IPS-15b (cell line): Measurements from ENCODE around the gene P3H3.

Experiments
- H3K27me3 ChIP-seq: one replicate; pipeline ENCODE4 v1.6.1; 2013; ENCODE audit warnings: low read length; ENCODE audit not compliant: control insufficient read depth, insufficient read depth
- H3K36me3 ChIP-seq: one replicate; pipeline ENCODE4 v1.6.1; 2013; ENCODE audit warnings: low read length; ENCODE audit not compliant: control insufficient read depth, insufficient read depth
- H3K4me1 ChIP-seq: one replicate; pipeline ENCODE4 v1.6.1; 2013; ENCODE audit warnings: mild to moderate bottlenecking, low read length; ENCODE audit not compliant: control insufficient read depth, insufficient read depth
- H3K4me3 ChIP-seq: one replicate; pipeline ENCODE4 v1.5.1; 2013; ENCODE audit warnings: low read depth, low read length
- H3K9ac ChIP-seq: one replicate; pipeline ENCODE4 v1.6.1; 2013; ENCODE audit warnings: low read depth, mild to moderate bottlenecking, low read length
- H3K9me3 ChIP-seq: one replicate; pipeline ENCODE4 v1.6.1; 2013; ENCODE audit warnings: mild to moderate bottlenecking, low read length; ENCODE audit not compliant: control insufficient read depth, insufficient read depth

Gene P3H3

DNA sequence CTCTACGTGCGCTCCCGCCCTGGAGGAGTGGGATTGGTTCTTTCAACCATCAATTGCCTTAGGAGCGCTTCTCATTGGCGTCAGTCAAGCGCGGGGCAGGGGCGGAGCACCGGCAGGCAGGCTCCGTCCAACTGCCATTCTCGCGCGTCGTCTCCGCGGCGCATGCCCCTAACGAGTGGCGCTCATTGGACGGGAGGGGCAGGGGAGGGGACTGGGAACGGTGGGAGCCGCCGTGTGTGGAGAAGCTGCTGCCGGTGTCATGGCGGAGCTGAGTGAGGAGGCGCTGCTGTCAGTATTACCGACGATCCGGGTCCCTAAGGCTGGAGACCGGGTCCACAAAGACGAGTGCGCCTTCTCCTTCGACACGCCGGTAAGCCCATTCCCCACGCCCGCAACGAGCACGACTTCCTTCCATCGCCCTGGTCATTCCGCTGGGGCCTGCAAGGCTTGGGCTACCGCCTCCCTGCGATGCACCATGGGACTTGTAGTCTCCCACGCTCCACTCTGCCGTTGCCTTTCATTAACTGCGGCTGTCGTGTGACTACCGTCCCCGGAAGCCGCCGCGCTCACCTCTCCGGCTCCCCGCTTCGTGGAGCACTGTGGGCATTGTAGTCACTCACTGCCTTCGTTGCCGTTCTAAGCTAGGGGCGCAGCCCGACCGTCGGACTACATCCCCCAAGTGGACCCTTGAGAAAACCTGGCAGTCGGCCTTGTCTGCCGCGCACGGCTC lies 23.9 kb downstream of the P3H3 start, which contains the start of gene USP5:
Gene USP5, plus strand, starts transcription at position 230 of the 730 bp plus-strand sequence. Its CDS starts 30 bp downstream, at position 260.
- Histone ChIP-seq H3K36me3 (peaks cover 30% of the 10 kb centered on the region), H3K4me3 (peak within 1 kb of the TSS; percentile 100), H3K4me1 (peaks cover 4% of the 10 kb centered on the region), H3K9me3 (no peaks in the 10 kb centered on the region), H3K27me3 (no peaks in the 10 kb centered on the region), H3K9ac (peak within 1 kb of the TSS; percentile 89)

DNA sequence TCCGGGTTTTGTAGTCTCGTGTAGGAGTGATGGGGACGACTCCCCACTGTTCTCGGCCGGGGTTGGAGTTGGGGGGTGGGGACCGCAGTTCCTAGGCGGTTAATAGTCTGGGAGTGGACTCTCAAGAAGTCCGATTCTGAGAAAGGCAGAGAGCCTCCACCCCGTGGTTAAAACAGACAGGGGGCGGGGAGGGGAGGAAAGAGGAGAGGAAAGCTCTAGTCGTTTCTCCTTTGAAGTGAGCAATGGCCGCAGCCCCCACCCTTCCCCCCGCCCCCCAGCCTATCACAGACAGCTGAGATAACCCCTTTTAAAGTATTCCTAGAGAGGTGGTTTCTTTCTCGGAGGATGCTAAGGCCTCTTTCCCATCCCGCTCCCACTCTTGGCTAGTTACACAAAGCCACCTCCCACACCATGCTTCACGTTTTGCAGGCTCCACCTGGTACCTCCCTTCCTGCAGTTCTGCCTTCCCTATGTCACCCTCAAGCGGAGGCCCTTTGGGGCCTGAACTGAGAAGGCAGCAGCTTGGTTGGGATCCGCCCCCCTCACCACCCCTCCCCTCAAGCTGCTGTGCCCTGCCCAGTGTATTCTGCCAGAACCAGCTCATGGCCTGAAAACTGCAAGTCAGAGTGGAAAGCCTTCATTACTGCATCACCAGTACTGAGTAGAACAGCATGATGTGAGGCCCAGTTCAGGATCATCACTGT lies 24.6 kb downstream of the P3H3 start:
- Histone ChIP-seq H3K27me3 (no peaks in the 10 kb centered on the region), H3K4me3 (peak overlapping the region; percentile 100), H3K36me3 (peaks cover 33% of the 10 kb centered on the region), H3K9me3 (no peaks in the 10 kb centered on the region), H3K4me1 (peaks cover 4% of the 10 kb centered on the region), H3K9ac (peak overlapping the region; percentile 55)

DNA sequence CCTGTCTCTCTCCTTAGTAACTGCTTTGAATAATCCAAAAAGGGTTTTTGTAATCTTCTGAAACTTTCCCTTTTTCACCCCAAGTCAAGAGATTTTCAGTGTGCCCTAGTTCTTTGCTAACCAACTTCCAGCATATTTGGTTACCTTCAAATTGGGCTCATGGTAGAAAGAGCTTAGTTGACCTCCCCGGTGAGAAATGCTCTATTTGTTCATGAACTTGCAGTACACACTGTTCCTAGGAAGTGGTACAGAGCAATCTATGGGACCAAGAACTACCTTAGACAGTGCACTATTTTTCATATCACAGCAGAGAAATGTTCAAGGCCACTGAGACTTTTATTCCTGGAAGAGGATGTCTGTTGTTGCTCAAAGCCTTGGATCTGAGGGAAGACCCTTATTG lies 25.4 kb downstream of the P3H3 start:
- peaks cover 4% of the 10 kb centered on the region for H3K4me1 ChIP-seq
- H3K9ac ChIP-seq = no peak overlapping the region
- no peaks in the 10 kb centered on the region for H3K27me3 ChIP-seq
- peak overlapping the region; percentile 100 for H3K4me3 ChIP-seq
- H3K9me3 ChIP-seq = no peaks in the 10 kb centered on the region
- H3K36me3 ChIP-seq = peaks cover 41% of the 10 kb centered on the region

DNA sequence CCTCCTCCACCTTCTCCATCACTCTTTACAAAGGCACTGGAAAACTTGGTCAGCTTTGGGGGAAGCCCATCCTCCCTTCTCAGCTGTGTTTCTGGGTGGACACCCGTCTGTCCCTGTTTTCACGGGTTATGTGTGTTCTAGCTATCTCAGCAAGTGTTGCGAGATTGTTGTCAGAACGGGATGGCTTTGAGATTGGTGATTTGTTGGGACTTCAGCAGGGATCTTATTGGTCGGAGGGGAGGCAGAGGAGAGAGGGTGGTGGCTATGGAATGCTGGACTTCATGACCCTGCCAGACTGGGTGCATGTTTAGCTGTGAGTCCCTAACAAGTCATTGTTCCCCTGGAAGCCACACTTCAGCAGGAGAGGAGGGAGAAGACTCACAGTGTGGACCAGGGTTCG lies 25.8 kb downstream of the P3H3 start:
- Histone ChIP-seq H3K9ac (no peak overlapping the region), H3K36me3 (peaks cover 42% of the 10 kb centered on the region)

DNA sequence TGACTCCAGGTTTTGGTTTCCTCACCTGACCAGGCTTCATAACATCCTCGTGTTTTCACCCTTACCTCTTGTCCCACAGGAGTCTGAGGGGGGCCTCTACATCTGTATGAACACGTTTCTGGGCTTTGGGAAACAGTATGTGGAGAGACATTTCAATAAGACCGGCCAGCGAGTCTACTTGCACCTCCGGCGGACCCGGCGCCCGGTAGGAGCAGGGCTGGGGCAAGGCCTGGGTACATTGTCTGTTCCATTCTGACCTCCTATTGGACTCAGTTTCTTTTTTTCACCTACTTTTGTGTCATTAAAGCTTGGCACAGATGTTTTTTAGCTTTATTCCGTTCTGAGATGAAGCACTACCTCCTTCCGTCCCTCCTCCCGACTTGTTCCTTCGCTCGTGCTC lies 27.1 kb downstream of the P3H3 start:
- Histone ChIP-seq H3K9ac (no peak overlapping the region), H3K4me1 (peaks cover 4% of the 10 kb centered on the region), H3K4me3 (no peak overlapping the region), H3K27me3 (no peaks in the 10 kb centered on the region), H3K36me3 (peaks cover 47% of the 10 kb centered on the region), H3K9me3 (no peaks in the 10 kb centered on the region)

More for the DNA sequence above, 25.8 kb downstream of the P3H3 start:
- H3K27me3 ChIP-seq = no peaks in the 10 kb centered on the region
- no peaks in the 10 kb centered on the region for H3K9me3 ChIP-seq
- H3K4me3 ChIP-seq = no peak overlapping the region
- peaks cover 4% of the 10 kb centered on the region for H3K4me1 ChIP-seq

DNA sequence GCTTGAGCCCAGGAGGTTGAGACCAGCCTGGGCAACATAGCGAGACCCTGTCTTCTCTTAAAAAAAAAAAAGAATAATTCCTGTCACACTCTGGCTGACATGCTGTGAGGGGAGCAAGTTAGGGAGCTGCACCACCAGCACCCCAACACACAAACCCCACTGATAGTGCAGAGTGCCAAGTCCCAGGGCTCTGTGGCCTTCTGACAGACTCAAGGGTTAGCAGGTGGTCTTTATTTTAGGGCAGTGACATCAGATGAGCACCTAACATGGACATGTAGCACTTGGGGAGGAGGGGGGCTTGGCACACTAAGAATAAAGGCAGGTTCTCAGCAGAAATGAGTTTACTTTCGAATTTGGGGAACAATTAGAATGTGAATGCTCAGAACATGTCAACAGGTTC lies 30.6 kb downstream of the P3H3 start:
- Histone ChIP-seq H3K36me3 (peaks cover 63% of the 10 kb centered on the region), H3K4me1 (no peaks in the 10 kb centered on the region)

DNA sequence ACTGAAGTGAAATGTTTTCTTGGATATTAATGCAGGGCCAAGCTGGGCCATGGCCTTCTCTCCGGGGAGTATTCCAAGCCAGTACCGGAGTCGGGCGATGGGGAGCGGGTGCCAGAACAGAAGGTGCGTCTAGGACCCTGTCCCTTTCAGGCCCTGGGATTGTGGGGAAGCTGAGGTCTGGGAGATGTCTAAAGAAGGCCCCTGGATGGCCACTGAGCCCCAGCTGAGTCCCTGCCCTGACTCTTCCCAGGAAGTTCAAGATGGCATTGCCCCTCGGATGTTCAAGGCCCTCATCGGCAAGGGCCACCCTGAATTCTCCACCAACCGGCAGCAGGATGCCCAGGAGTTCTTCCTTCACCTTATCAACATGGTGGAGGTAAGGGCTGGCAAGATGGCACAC lies 31.9 kb downstream of the P3H3 start:
- Histone ChIP-seq H3K4me1 (no peaks in the 10 kb centered on the region), H3K27me3 (no peaks in the 10 kb centered on the region), H3K9me3 (no peaks in the 10 kb centered on the region), H3K9ac (no peak overlapping the region), H3K36me3 (peaks cover 75% of the 10 kb centered on the region), H3K4me3 (no peak overlapping the region)

More for the DNA sequence above, 30.6 kb downstream of the P3H3 start:
- no peak overlapping the region for H3K9ac ChIP-seq
- no peaks in the 10 kb centered on the region for H3K27me3 ChIP-seq
- no peaks in the 10 kb centered on the region for H3K9me3 ChIP-seq
- H3K4me3 ChIP-seq = no peak overlapping the region

DNA sequence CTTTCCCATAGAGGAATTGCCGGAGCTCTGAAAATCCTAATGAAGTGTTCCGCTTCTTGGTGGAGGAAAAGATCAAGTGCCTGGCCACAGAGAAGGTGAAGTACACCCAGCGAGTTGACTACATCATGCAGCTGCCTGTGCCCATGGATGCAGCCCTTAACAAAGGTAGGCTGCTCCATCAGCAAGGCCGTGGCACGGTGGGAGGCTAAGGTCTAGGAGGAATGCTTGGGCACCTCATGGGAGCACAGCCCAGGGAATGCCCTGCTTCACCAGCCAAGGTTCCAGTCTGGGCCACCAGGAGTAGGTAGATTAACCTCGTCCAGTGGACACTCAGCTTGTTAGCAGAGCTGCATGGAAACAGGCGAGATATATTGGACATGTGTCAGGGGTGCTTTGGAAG lies 32.7 kb downstream of the P3H3 start:
- peaks cover 5% of the 10 kb centered on the region for H3K4me1 ChIP-seq
- no peak overlapping the region for H3K4me3 ChIP-seq
- peaks cover 71% of the 10 kb centered on the region for H3K36me3 ChIP-seq
- H3K9me3 ChIP-seq = no peaks in the 10 kb centered on the region
- no peaks in the 10 kb centered on the region for H3K27me3 ChIP-seq
- H3K9ac ChIP-seq = no peak overlapping the region

DNA sequence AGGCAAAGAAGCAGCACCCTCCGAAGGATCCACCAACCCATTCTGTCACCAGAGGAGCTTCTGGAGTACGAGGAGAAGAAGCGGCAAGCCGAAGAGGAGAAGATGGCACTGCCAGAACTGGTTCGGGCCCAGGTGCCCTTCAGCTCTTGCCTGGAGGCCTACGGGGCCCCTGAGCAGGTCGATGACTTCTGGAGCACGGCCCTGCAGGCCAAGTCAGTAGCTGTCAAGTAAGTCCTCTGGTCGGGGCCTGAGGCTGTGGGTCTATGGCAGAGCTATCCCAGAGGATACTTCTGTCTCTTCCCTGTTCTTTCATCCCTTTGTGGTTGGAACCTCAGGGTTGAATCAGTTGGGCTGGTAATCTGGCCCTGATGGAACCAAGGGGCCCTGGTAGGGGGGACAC lies 33.2 kb downstream of the P3H3 start:
- H3K4me1 ChIP-seq = peaks cover 6% of the 10 kb centered on the region
- H3K36me3 ChIP-seq = peaks cover 68% of the 10 kb centered on the region
- no peak overlapping the region for H3K9ac ChIP-seq
- no peaks in the 10 kb centered on the region for H3K27me3 ChIP-seq
- H3K9me3 ChIP-seq = no peaks in the 10 kb centered on the region
- H3K4me3 ChIP-seq = no peak overlapping the region

DNA sequence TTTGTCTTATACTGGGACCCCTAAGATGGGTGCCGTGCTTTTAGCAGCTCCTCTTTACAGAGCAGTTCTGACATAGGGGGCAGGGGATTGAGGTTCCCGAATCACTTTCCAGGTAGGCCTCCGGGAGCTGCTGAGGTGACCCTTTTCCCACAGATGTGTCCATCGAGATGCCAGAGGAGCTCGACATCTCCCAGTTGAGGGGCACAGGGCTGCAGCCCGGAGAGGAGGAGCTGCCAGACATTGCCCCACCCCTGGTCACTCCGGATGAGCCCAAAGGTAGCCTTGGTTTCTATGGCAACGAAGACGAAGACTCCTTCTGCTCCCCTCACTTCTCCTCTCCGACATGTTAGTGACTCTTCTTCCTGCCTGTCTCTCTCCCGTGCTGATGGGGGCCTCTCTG lies 34.8 kb downstream of the P3H3 start:
- H3K36me3 ChIP-seq = peaks cover 52% of the 10 kb centered on the region
- H3K27me3 ChIP-seq = no peaks in the 10 kb centered on the region
- H3K4me1 ChIP-seq = peaks cover 10% of the 10 kb centered on the region
- no peaks in the 10 kb centered on the region for H3K9me3 ChIP-seq
- H3K4me3 ChIP-seq = no peak overlapping the region
- H3K9ac ChIP-seq = no peak overlapping the region

DNA sequence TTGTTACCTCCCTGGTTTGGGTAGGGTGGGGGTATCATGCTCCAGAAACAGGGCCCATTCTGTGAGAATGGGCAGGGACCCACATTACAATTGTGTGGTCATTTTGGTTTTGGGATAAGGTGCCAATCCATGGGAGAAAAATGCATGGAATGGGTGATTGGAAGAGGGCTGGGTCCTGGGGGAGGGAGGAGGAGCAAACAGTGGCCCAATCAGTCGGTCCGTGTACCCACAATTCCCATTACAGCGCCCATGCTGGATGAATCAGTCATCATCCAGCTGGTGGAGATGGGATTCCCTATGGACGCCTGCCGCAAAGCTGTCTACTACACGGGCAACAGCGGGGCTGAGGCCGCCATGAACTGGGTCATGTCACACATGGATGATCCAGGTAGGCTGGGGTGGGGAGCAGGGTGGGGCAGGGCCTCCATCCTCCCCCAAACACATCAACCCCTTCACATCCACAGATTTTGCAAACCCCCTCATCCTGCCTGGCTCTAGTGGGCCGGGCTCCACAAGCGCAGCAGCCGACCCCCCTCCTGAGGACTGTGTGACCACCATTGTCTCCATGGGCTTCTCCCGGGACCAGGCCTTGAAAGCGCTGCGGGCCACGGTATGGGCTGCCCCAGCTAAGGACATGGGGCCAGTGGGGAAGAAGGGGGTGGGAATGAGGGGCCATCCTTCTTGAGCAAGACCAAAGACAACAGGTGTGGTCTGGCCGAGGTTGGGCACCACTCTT lies 35.5 kb downstream of the P3H3 start:
- no peaks in the 10 kb centered on the region for H3K27me3 ChIP-seq
- no peak overlapping the region for H3K4me3 ChIP-seq
- H3K4me1 ChIP-seq = peaks cover 10% of the 10 kb centered on the region
- H3K36me3 ChIP-seq = peaks cover 46% of the 10 kb centered on the region
- no peaks in the 10 kb centered on the region for H3K9me3 ChIP-seq
- H3K9ac ChIP-seq = no peak overlapping the region
